ENCODE results near the gene OR10A3.
"Not testable (repeated sequence)": the region's sequence is repeated elsewhere in the genome, so short reads cannot be mapped to it uniquely, and the experiment has no call there.

- not testable (repeated sequence) for TF ChIP-seq EP300, POLR2A (IDR thresholded peaks at IDR 0.05)
- TF ChIP-seq, protein P1, sequence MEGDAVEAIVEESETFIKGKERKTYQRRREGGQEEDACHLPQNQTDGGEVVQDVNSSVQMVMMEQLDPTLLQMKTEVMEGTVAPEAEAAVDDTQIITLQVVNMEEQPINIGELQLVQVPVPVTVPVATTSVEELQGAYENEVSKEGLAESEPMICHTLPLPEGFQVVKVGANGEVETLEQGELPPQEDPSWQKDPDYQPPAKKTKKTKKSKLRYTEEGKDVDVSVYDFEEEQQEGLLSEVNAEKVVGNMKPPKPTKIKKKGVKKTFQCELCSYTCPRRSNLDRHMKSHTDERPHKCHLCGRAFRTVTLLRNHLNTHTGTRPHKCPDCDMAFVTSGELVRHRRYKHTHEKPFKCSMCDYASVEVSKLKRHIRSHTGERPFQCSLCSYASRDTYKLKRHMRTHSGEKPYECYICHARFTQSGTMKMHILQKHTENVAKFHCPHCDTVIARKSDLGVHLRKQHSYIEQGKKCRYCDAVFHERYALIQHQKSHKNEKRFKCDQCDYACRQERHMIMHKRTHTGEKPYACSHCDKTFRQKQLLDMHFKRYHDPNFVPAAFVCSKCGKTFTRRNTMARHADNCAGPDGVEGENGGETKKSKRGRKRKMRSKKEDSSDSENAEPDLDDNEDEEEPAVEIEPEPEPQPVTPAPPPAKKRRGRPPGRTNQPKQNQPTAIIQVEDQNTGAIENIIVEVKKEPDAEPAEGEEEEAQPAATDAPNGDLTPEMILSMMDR (IDR thresholded peaks at IDR 0.05): not testable (repeated sequence)
Observed at GRCh38 chr11:7987560-7987883, 46.0 kb upstream of the OR10A3 start.
